ENCODE data around the gene SEMA5A.

DNA sequence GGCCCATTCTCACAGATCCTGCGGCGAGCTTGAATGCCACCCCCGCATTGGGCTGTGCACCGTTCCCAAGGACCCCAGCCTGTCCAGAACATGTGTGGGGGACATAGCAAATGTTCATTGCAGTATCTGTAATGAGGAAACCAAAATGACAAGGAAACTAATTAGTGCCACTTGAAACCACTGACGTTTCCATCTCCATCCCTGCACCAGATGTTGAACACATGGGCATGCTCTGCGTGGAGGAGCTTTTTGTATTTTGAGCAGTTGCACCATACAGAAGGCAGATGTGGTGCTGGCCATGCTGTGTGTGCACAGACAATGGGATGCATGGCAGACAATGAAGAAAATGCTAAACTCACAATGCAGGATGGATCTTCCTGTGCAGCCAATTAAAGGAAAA, 437.7 kb downstream of the SEMA5A start:
- TF ChIP-seq, protein P1, sequence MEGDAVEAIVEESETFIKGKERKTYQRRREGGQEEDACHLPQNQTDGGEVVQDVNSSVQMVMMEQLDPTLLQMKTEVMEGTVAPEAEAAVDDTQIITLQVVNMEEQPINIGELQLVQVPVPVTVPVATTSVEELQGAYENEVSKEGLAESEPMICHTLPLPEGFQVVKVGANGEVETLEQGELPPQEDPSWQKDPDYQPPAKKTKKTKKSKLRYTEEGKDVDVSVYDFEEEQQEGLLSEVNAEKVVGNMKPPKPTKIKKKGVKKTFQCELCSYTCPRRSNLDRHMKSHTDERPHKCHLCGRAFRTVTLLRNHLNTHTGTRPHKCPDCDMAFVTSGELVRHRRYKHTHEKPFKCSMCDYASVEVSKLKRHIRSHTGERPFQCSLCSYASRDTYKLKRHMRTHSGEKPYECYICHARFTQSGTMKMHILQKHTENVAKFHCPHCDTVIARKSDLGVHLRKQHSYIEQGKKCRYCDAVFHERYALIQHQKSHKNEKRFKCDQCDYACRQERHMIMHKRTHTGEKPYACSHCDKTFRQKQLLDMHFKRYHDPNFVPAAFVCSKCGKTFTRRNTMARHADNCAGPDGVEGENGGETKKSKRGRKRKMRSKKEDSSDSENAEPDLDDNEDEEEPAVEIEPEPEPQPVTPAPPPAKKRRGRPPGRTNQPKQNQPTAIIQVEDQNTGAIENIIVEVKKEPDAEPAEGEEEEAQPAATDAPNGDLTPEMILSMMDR (IDR thresholded peaks at IDR 0.05; ENCODE audit: insufficient read depth, low read depth, low read length), result no peak
- TF ChIP-seq EZH2 (IDR thresholded peaks at IDR 0.05; ENCODE audit: insufficient read depth, low read length), result no peak

Measured in astrocyte (in vitro differentiated cells and primary cell).